CD4-positive, alpha-beta T cell treated with Interleukin-1 beta for 1 hour (primary cell): Measurements from ENCODE around the gene MGA.

ENCODE experiments used
- DNase-seq, 2 donors: peaks; one replicate each; pipeline ENCODE4 v3.0.0-alpha.2; 2020 to 2022

Gene MGA

DNA sequence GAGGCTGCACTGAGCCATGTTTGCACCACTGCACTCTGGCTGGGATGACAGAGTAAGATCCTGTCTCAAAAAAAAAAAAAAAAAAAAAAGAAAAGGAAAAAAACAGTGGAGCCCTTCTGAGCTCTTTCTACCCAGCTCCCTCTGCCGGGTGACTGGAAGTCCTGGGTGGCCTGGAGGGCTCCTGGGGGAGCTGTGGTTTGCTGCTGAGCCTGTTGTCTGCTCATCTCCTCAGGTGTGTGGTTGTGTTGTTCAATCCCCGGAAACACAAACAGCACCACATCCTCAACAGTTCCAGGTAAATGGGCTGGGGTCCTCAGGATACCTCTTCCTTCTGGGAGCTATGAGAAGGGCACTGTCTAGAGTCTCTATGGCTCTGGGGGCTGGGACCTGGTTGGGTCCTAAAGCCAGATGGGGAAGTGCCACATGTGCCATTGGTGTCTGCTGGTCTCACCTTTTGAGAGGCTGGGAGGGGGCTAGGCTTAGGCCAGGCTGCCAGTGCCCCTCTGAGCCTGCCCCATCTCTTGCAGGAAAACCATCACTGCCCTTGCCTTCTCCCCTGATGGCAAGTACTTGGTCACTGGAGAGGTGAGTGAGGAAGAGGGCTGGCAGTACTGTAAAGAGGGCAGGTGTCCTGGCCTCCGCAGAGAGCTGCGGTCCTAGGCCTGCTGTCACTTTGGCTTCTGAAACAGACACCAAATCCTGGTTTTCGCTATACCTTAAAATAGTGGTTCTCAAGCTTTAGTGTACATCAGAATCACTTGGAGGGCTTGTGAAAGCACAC lies 150.6 kb downstream of the MGA start:
- no peak for DNase-seq

DNA sequence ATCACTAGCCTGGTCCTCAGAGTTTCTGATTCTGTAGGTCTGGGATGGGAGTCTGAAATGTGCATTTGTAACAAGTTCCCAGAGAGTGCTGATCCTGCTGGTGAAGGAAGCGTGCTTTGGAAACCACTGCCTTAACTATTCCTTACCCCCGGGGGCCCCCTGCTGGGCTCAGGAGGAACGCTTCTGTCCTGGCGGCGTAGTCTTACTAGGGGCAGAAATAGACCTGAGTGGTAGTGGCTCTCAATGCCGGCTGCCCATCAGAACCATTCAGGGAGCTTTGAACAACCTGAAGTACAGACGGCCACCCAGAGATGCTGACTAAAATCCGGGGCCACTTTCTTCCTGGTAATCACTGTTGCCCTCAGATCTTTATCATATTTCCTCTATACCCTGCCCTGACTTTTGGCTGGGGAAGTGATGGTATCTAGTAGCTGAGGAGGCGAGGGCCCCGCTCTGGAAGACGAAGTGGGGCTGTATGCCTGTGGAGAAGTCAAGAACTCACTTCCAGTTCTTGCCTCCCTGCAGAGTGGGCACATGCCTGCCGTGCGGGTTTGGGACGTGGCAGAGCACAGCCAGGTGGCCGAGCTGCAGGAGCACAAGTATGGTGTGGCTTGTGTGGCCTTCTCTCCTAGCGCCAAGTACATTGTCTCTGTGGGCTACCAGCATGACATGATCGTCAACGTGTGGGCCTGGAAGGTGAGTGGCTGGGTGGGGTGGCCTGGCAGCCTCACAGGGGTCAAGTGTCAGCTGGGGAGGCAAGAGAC lies 151.4 kb downstream of the MGA start:
- DNase-seq = peak; percentile 73 to 80

DNA sequence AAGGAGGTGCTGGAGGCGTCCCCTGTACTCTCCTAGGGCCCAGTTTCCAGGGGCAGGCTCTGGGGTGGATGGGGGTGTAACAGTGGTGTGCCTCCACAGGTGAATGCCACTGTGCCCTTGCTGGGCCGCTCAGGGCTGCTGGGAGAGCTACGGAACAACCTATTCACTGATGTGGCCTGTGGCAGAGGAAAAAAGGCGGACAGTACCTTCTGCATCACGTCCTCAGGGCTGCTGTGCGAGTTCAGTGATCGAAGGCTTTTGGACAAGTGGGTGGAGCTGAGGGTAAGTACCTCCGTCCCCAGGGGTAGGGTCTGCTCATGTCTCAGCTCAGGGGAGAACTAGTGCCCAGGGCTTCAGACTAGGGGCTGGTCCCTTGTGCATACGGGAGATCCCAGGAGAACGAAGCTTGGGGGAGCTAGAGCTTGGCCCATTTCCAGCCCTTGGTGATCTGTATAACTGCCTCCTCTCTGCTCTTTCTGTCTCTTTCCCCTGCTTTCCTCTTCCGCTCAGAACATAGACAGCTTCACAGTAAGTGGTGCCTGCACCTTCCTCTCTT lies 152.7 kb downstream of the MGA start:
- DNase-seq = no peak

DNA sequence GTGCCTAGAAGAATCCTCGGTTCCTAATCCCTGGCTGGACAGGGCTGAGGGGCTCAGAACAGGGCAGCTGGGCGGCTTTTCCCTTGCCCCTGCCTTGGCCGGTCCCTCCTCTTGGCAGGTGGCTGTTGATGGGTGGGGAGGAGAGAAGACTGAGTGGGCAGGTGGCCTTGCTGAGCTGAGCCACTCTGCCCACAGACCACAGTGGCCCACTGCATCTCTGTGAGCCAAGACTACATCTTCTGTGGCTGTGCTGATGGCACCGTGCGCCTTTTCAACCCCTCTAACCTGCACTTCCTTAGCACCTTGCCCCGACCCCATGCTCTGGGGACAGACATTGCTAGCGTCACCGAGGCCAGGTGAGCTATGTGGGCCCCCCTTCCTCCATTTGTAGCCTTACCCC lies 153.2 kb downstream of the MGA start:
- DNase-seq = no peak

DNA sequence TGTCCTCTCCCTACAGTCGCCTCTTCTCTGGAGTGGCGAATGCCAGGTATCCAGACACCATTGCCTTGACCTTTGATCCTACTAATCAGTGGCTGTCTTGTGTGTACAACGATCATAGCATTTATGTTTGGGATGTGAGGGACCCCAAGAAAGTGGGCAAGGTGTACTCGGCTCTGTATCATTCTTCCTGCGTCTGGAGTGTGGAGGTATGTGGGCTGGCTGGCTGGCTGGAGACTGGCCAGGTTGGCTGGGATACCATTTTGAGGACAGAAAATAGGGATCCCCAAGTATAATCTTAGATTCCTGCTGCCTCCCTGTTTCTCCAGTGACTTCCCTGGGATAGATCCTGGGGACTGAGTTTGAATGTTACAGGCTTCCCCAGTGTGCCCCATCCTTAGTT lies 154.3 kb downstream of the MGA start:
- DNase-seq = no peak

DNA sequence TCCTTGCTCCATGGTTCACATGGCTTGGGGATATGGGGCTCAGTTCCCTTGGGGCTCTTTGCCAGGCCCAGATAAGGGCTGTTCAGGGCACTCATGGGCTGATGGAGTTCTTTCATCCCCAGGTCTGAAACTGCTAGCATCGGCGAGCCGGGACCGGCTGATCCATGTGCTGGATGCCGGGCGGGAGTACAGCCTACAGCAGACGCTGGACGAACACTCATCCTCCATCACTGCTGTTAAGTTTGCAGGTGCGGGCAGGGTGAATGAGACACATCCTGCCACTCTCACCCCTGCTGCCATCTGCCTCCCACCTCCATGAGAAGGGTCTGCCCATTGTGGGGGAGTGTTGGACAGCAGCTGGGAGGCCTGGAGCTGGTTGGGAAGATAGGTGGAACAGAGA lies 156.6 kb downstream of the MGA start:
- DNase-seq = no peak

DNA sequence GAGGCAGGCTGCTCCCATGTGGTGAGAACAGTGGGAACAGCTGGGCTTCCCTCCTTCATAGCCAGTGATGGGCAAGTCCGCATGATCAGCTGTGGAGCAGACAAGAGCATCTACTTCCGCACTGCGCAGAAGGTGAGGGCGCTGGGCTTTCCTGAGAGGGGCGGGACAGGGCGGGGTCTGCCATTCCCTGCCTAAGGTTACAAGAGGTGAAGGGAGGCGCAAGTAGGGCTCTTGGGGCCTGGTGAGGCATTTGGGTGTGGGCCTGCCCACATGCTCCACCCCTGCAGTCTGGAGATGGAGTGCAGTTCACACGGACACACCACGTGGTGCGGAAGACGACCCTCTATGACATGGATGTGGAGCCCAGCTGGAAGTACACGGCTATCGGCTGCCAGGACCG lies 157.1 kb downstream of the MGA start:
- DNase-seq = no peak

DNA sequence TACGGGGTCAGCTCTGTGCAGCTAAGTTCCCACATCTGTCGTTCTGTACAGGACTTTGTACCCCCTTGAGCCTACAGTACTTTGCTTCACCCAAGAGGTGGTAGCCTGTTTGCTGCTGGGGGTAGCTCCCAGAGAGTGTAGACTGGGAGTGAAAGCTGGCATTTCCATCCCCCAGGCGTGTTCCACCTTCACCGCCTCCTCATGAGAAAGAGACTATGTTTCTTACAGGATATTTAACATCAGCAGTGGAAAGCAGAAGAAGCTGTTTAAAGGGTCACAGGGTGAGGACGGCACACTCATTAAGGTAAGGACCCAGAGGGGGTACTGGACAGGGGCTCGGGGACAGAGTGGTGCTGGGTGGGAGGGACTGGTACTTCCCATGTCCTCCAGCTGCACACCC lies 157.6 kb downstream of the MGA start:
- no peak for DNase-seq

DNA sequence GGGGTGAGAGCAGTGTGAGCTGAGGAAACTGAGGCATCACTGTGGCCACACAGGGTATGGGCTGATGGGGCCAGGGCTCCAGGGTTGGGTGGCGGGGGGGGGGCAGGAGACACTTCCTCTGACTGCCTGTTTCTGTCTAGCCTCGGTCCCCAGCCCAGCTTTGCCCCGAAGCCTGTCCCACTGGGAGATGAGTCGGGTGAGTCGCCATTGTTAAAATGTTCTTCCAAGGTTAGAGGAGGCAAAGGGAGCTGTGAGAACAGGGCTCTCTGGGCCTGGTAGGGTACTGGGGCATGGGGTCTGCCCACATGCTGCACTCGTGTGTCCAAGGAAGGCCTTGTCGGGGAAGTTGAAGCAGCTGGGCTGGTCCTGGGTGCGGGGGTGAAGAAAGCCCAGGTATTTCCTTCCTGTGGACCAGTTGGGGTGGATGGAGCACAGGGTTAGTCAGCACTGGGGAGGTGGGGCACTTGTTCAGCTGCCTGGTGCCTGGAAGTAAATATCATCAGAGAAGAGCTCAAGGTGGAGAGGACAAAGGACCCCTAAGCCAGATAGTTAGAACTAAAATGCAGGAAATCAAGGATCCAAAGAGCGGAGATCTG lies 159.3 kb downstream of the MGA start:
- DNase-seq = no peak

DNA sequence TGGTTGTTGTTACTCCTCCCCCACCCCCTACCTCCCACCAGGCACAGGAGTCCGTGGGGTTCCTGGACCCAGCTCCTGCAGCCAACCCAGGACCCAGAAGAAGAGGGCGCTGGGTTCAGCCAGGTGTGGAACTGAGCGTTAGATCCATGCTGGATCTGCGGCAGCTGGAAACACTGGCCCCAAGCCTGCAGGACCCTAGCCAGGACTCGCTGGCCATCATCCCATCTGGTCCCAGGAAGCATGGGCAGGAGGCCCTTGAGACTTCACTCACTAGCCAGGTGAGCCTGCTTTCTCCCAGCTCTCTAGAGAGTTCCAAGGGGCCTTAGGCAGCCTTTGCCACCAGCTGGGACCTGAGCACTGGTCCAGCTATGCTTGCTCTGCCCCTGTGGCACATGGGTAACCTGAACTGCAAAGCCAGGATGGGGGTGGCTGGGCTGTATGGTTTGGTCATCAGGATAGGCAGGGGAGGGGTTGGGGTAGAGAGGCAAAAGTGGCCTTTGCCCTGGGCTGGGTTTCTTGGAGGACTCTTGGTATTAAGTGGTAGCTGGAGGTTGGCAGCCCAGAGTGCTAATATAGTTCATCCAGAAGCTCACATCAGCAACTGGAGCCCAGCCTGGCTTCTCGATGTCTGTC lies 160.7 kb downstream of the MGA start:
- DNase-seq = no peak

DNA sequence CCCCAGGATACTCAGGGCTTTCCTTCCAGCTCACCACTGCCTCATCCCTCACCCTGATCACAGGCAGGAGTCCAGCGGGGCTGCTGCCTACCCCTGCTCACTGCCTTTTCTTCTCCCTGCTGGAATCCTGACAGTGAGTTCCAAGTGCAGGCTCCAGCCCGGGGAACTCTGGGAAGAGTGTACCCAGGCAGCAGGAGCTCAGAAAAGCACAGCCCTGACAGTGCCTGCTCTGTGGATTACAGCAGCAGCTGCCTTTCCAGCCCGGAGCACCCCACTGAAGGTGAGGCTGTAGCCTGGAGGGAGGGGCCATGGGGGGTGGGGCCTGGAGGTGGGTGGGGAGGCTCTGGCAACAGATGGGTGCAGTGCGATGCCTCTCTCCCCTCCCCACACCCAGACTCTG lies 161.6 kb downstream of the MGA start:
- no peak for DNase-seq

DNA sequence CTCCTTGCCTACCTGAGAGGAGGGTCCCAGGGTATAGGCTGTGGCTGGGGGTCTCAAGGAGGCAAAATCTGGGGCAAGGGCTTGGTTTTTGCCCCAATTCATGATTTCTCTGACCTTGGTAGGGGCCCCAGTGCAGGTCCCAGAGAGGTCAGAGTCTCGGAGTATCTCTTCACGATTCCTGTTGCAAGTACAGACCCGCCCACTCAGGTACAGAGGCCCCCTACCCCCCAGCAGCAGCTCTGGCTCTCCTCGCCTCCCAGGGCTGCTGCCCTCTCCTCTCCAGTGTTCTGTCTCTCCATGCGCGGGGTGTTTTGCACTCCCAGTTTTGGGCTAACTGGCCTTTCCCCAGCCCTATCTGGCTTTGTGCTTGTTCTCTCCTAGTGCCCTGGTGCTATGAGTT lies 162.3 kb downstream of the MGA start:
- no peak for DNase-seq
